Neuronal stem cell (in vitro differentiated cells): ENCODE measurements around the gene LSMEM2.
"Not testable (repeated sequence)": the region's sequence is repeated elsewhere in the genome, so short reads cannot be mapped to it uniquely, and the experiment has no call there.

ENCODE experiments used
- DNase-seq: peaks from one replicate; pipeline ENCODE4 v3.0.0-alpha.2; 2013; ENCODE audit warnings: low spot score
- H2AFZ ChIP-seq: one replicate; pipeline ENCODE4 v1.6.1; 2013; ENCODE audit warnings: mild to moderate bottlenecking, low read length, inconsistent platforms
- H2AK5ac ChIP-seq: 2 replicates; pipeline ENCODE4 v1.6.1; 2013; ENCODE audit warnings: low read depth, mild to moderate bottlenecking, inconsistent platforms, low read length, moderate library complexity, mixed read lengths
- H2BK120ac ChIP-seq: 2 replicates; pipeline ENCODE4 v1.6.1; 2013; ENCODE audit warnings: low read depth, mild to moderate bottlenecking, inconsistent platforms, low read length, moderate library complexity, mixed read lengths
- H2BK12ac ChIP-seq: one replicate; pipeline ENCODE4 v1.6.1; 2013; ENCODE audit warnings: low read length, inconsistent platforms
- H2BK15ac ChIP-seq: 2 replicates; pipeline ENCODE4 v1.6.1; 2013; ENCODE audit warnings: mild to moderate bottlenecking, low read length, inconsistent platforms, mixed read lengths
- H2BK5ac ChIP-seq: one replicate; pipeline ENCODE4 v1.6.1; 2013; ENCODE audit warnings: inconsistent platforms, mild to moderate bottlenecking, low read length, moderate library complexity
- H3K14ac ChIP-seq: one replicate; pipeline ENCODE4 v1.6.1; 2013; ENCODE audit warnings: low read length, inconsistent platforms
- H3K18ac ChIP-seq: 2 replicates; pipeline ENCODE4 v1.6.1; 2013; ENCODE audit warnings: low read length, inconsistent platforms
- H3K23ac ChIP-seq: 2 replicates; pipeline ENCODE4 v1.6.1; 2013; ENCODE audit warnings: low read depth, mild to moderate bottlenecking, mixed read lengths, low read length, inconsistent platforms; ENCODE audit not compliant: poor library complexity
- H3K27ac ChIP-seq: replicated peaks from 3 replicates; pipeline ENCODE4 v1.5.1; 2013; ENCODE audit warnings: low read length, inconsistent platforms
- H3K27me3 ChIP-seq, 3 experiments: 2 replicates each; pipeline ENCODE4 v1.6.1; 2013; ENCODE audit warnings: low read length in 3 of 3, mild to moderate bottlenecking in 2 of 3, inconsistent platforms in 1 of 3, low read depth in 1 of 3, mixed read lengths in 1 of 3, moderate library complexity in 1 of 3; ENCODE audit not compliant: control insufficient read depth in 3 of 3, insufficient read depth in 3 of 3
- H3K36me3 ChIP-seq, 2 donors: replicated peaks in 1 of 2; 2 replicates each; pipeline ENCODE4 v1.6.1; 2013; ENCODE audit warnings: low read length in 2 of 2; ENCODE audit not compliant: control insufficient read depth in 2 of 2, insufficient read depth in 2 of 2
- H3K4ac ChIP-seq: 2 replicates; pipeline ENCODE4 v1.6.1; 2013; ENCODE audit warnings: inconsistent platforms, mild to moderate bottlenecking, low read length, moderate library complexity
- H3K4me1 ChIP-seq, 2 donors: 1 replicate in 1 of 2; 2 replicates in 1 of 2; pipeline ENCODE4 v1.6.1; 2013; ENCODE audit warnings: low read length in 2 of 2, low read depth in 1 of 2; ENCODE audit not compliant: control insufficient read depth in 2 of 2, insufficient read depth in 1 of 2
- H3K4me2 ChIP-seq: one replicate; pipeline ENCODE4 v1.6.1; 2013; ENCODE audit warnings: mild to moderate bottlenecking, low read length, inconsistent platforms; ENCODE audit not compliant: insufficient read depth, poor library complexity, severe bottlenecking
- H3K4me3 ChIP-seq, 2 donors: 2 replicates each; pipeline ENCODE4 v1.5.1; 2013; ENCODE audit warnings: low read length in 2 of 2, mild to moderate bottlenecking in 2 of 2, inconsistent platforms in 1 of 2, moderate library complexity in 1 of 2
- H3K79me1 ChIP-seq: one replicate; pipeline ENCODE4 v1.6.1; 2013; ENCODE audit warnings: low read depth, mild to moderate bottlenecking, inconsistent platforms, low read length, moderate library complexity
- H3K9ac ChIP-seq: one replicate; pipeline ENCODE4 v1.6.1; 2013; ENCODE audit warnings: mild to moderate bottlenecking, low read depth, low read length, inconsistent platforms; ENCODE audit not compliant: poor library complexity
- H3K9me3 ChIP-seq, 2 donors: replicated peaks in 1 of 2; 2 replicates each; pipeline versions ENCODE3 to v1.6.1; 2013; ENCODE audit warnings: low read length in 2 of 2, mild to moderate bottlenecking in 2 of 2, inconsistent platforms in 1 of 2, low read depth in 1 of 2, mixed read lengths in 1 of 2, moderate library complexity in 1 of 2; ENCODE audit not compliant: control insufficient read depth in 2 of 2, insufficient read depth in 1 of 2
- H4K8ac ChIP-seq: one replicate; pipeline ENCODE4 v1.6.1; 2013; ENCODE audit warnings: low read depth, mild to moderate bottlenecking, inconsistent platforms, low read length, moderate library complexity
- H4K91ac ChIP-seq: one replicate; pipeline ENCODE4 v1.6.1; 2013; ENCODE audit warnings: low read length, low read depth, mild to moderate bottlenecking, inconsistent platforms; ENCODE audit not compliant: poor library complexity
- WGBS, 2 donors: extraction: QIAGEN DNeasy Blood & Tissue Kit; methylation state at CpG; one replicate each; pipeline ENCODE4 v1.1.7; 2013; ENCODE audit warnings: missing lambda C conversion rate in 2 of 2, mixed read lengths in 1 of 2; ENCODE audit not compliant: insufficient read length in 2 of 2, insufficient replicate concordance in 1 of 2; ENCODE audit errors: extremely low coverage in 2 of 2; 5-methylcytosine and 5-hydroxymethylcytosine counted together

The LSMEM2 gene

GRCh38 chr3:50242381-50242770 lies 36.5 kb upstream of the LSMEM2 start:
- H3K18ac ChIP-seq: peak overlapping the region; percentile 92
- no peak overlapping the region for H3K14ac ChIP-seq
- H4K8ac ChIP-seq: peak overlapping the region; percentile 70
- peak overlapping the region; percentile 99 for H2BK5ac ChIP-seq
- H3K4me3 ChIP-seq: no peak overlapping the region
- peak overlapping the region; percentile 29 for H3K23ac ChIP-seq
- peaks cover 7 to 58% of the 10 kb centered on the region in 2 donors for H3K36me3 ChIP-seq
- peak overlapping the region; percentile 100 for H2AK5ac ChIP-seq
- peak overlapping the region; percentile 61 for H3K9ac ChIP-seq
- no CpG with 5 or more reads among the region's 3 CpGs for WGBS, 2 donors
- no peaks in the 10 kb centered on the region for H3K9me3 ChIP-seq
- H3K27ac ChIP-seq: peak overlapping the region; percentile 96
- H2BK15ac ChIP-seq: peak overlapping the region; percentile 98
- H3K4ac ChIP-seq: peak overlapping the region; percentile 87
- no peak overlapping the region for H2AFZ ChIP-seq
- H2BK120ac ChIP-seq: peak overlapping the region; percentile 83
- peaks cover 66 to 72% of the 10 kb centered on the region in 2 donors for H3K4me1 ChIP-seq
- peak overlapping the region; percentile 79 for H4K91ac ChIP-seq
- H3K79me1 ChIP-seq: peaks cover 17% of the 10 kb centered on the region
- peak overlapping the region; percentile 98 for H2BK12ac ChIP-seq
- H3K4me2 ChIP-seq: no peak overlapping the region
- no peaks in the 10 kb centered on the region for H3K27me3 ChIP-seq
- no peak for DNase-seq

- Histone ChIP-seq H2BK12ac (no peak overlapping the region), H2AK5ac (peak overlapping the region; percentile 100), H3K4me3 (no peak overlapping the region), H2BK15ac (peak overlapping the region; percentile 98), H3K9me3 (no peaks in the 10 kb centered on the region), H3K14ac (no peak overlapping the region), H2BK120ac (no peak overlapping the region), H3K27me3 (no peaks in the 10 kb centered on the region), H3K18ac (peak overlapping the region; percentile 92), H4K8ac (no peak overlapping the region), H3K4me2 (no peak overlapping the region), H2AFZ (no peak overlapping the region), H2BK5ac (peak overlapping the region; percentile 99), H3K27ac (peak overlapping the region; percentile 22), H3K23ac (no peak overlapping the region), H3K9ac (no peak overlapping the region), H3K4ac (peak overlapping the region; percentile 28), H3K4me1 (peaks cover 68 to 72% of the 10 kb centered on the region in 2 donors), H4K91ac (no peak overlapping the region), H3K36me3 (peaks cover 11 to 62% of the 10 kb centered on the region in 2 donors), H3K79me1 (peaks cover 17% of the 10 kb centered on the region)
- no peak for DNase-seq
- no CpG with 5 or more reads among the region's 14 CpGs for WGBS, 2 donors
These were observed 35.9 kb upstream of the LSMEM2 start for GRCh38 chr3:50242851-50243542.

- no peak overlapping the region for H4K91ac ChIP-seq
- H2BK120ac ChIP-seq: no peak overlapping the region
- no peaks in the 10 kb centered on the region for H3K27me3 ChIP-seq
- no peak overlapping the region for H3K23ac ChIP-seq
- H3K79me1 ChIP-seq: peaks cover 22% of the 10 kb centered on the region
- H3K4me2 ChIP-seq: no peak overlapping the region
- no peak overlapping the region for H3K9ac ChIP-seq
- no peak overlapping the region for H2BK5ac ChIP-seq
- peak overlapping the region; percentile 100 for H2AK5ac ChIP-seq
- no peak for DNase-seq
- no peak overlapping the region for H3K4me3 ChIP-seq
- H3K27ac ChIP-seq: peak overlapping the region; percentile 22
- H2AFZ ChIP-seq: no peak overlapping the region
- H2BK15ac ChIP-seq: no peak overlapping the region
- WGBS, 2 donors: no CpG with 5 or more reads among the region's 4 CpGs
- no peak overlapping the region for H4K8ac ChIP-seq
- H3K4ac ChIP-seq: no peak overlapping the region
- H3K9me3 ChIP-seq: no peaks in the 10 kb centered on the region
- H2BK12ac ChIP-seq: no peak overlapping the region
- H3K4me1 ChIP-seq: peaks cover 62 to 69% of the 10 kb centered on the region in 2 donors
- peaks cover 13 to 64% of the 10 kb centered on the region in 2 donors for H3K36me3 ChIP-seq
- no peak overlapping the region for H3K14ac ChIP-seq
- H3K18ac ChIP-seq: peak overlapping the region; percentile 92
These were observed 35.4 kb upstream of the LSMEM2 start for GRCh38 chr3:50243543-50243895.

- H4K8ac ChIP-seq, H3K27me3 ChIP-seq, H3K9me3 ChIP-seq, H2BK5ac ChIP-seq, H3K4me2 ChIP-seq, H2AFZ ChIP-seq, DNase-seq, H3K14ac ChIP-seq, H3K4ac ChIP-seq, H3K4me3 ChIP-seq, H3K9ac ChIP-seq, H2BK15ac ChIP-seq, H4K91ac ChIP-seq, H2BK12ac ChIP-seq, H3K23ac ChIP-seq: not testable (repeated sequence)
- Histone ChIP-seq H2BK120ac (peak overlapping the region; percentile 39), H3K4me1 (peaks cover 51 to 56% of the 10 kb centered on the region in 2 donors), H3K79me1 (peaks cover 29% of the 10 kb centered on the region), H3K36me3 (peaks cover 21 to 53% of the 10 kb centered on the region in 2 donors), H3K27ac (peak overlapping the region; percentile 59), H2AK5ac (peak overlapping the region; percentile 86), H3K18ac (peak overlapping the region; percentile 69)
- WGBS, 2 donors: no CpG with 5 or more reads among the region's 6 CpGs
These were observed 34.1 kb upstream of the LSMEM2 start for GRCh38 chr3:50244813-50245212.
